Astrocyte (in vitro differentiated cells and primary cell): ENCODE results near the gene CRACR2A. TPM values are rescaled to one million over a fixed set of nuclear protein-coding genes. Genes with fewer than 3 reads are reported as not detected.

Experiments
- DNase-seq: peaks from one replicate; pipeline ENCODE4 v3.0.0-alpha.2; 2010; ENCODE audit warnings: low read depth
- FAIRE-seq: peaks from 2 replicates; lab custom pipeline; 2011; peaks lifted over from hg19 to GRCh38; lab: Jason Lieb, UNC
- H2AFZ ChIP-seq: 2 replicates; pipeline ENCODE4 v1.6.0; 2012; ENCODE audit warnings: low read depth, low read length, inconsistent platforms
- H3K27ac ChIP-seq: 2 replicates; pipeline ENCODE4 v1.5.1; 2011; ENCODE audit warnings: low read depth, low read length, inconsistent platforms
- H3K27me3 ChIP-seq: 2 replicates; pipeline ENCODE4 v1.6.0; 2011; ENCODE audit warnings: low read length, inconsistent platforms; ENCODE audit not compliant: insufficient read depth
- H3K36me3 ChIP-seq: 2 replicates; pipeline ENCODE4 v1.5.1; 2011; ENCODE audit warnings: low read length, inconsistent platforms; ENCODE audit not compliant: insufficient read depth
- H3K4me1 ChIP-seq: 2 replicates; pipeline ENCODE4 v1.5.1; 2011; ENCODE audit warnings: low read length, inconsistent platforms; ENCODE audit not compliant: insufficient read depth
- H3K4me2 ChIP-seq: 2 replicates; pipeline ENCODE4 v1.6.0; 2012; ENCODE audit warnings: low read length, inconsistent platforms
- H3K4me3 ChIP-seq: 2 replicates; pipeline ENCODE4 v1.5.1; 2011; ENCODE audit warnings: low read depth, mild to moderate bottlenecking, low read length, inconsistent platforms; ENCODE audit not compliant: insufficient read depth
- H3K79me2 ChIP-seq: 2 replicates; pipeline ENCODE4 v1.6.0; 2012; ENCODE audit warnings: mild to moderate bottlenecking, low read length, inconsistent platforms; ENCODE audit not compliant: insufficient read depth
- H3K9ac ChIP-seq: 2 replicates; pipeline ENCODE4 v1.6.0; 2012; ENCODE audit warnings: mild to moderate bottlenecking, low read length, inconsistent platforms
- H3K9me3 ChIP-seq: 2 replicates; pipeline ENCODE4 v1.5.1; 2012; ENCODE audit warnings: low read depth, mild to moderate bottlenecking, low read length, inconsistent platforms; ENCODE audit not compliant: insufficient read depth
- H4K20me1 ChIP-seq: 2 replicates; pipeline ENCODE4 v1.6.0; 2012; ENCODE audit warnings: low read length, inconsistent platforms; ENCODE audit not compliant: insufficient read depth
- H3K27ac Mint-ChIP-seq: one replicate; pipeline ENCODE4 v1.8.0; 2021; ENCODE audit warnings: mild to moderate bottlenecking, mixed read lengths; ENCODE audit not compliant: unreplicated experiment
- H3K27me3 Mint-ChIP-seq: one replicate; pipeline ENCODE4 v1.8.0; 2021; ENCODE audit warnings: low read depth, mixed read lengths; ENCODE audit not compliant: unreplicated experiment
- H3K36me3 Mint-ChIP-seq: one replicate; pipeline ENCODE4 v1.8.0; 2021; ENCODE audit warnings: low read depth, mixed read lengths; ENCODE audit not compliant: unreplicated experiment
- H3K4me1 Mint-ChIP-seq: one replicate; pipeline ENCODE4 v1.8.0; 2021; ENCODE audit warnings: low read depth, mixed read lengths; ENCODE audit not compliant: unreplicated experiment
- H3K4me3 Mint-ChIP-seq: one replicate; pipeline ENCODE4 v1.8.0; 2021; ENCODE audit warnings: mild to moderate bottlenecking, moderate library complexity, mixed read lengths; ENCODE audit not compliant: unreplicated experiment
- H3K9me3 Mint-ChIP-seq: one replicate; pipeline ENCODE4 v1.8.0; 2021; ENCODE audit warnings: mild to moderate bottlenecking, mixed read lengths; ENCODE audit not compliant: unreplicated experiment
- CTCF ChIP-seq: IDR thresholded peaks from 2 replicates; pipeline ENCODE4 v1.5.1; 2011; ENCODE audit warnings: low read depth, mild to moderate bottlenecking, inconsistent platforms, low read length, moderate library complexity; ENCODE audit not compliant: insufficient read depth
- EZH2 ChIP-seq: IDR thresholded peaks from 2 replicates; pipeline ENCODE4 v1.6.1; 2012; ENCODE audit warnings: mild to moderate bottlenecking, low read length, inconsistent platforms; ENCODE audit not compliant: insufficient read depth
- total RNA-seq: library from RNA; stranded (reverse); gene quantifications from 2 replicates; pipeline ENCODE4 v1.2.1, GENCODE V29; 2021

CRACR2A gene
- total RNA-seq, 1 donor from 2014 or later: 1.5 TPM

- no peak overlapping the region for H3K4me3 ChIP-seq
- TF ChIP-seq CTCF: no peak
- no peak for TF ChIP-seq EZH2
- H2AFZ ChIP-seq: peak overlapping the region; percentile 49
- no peaks in the 10 kb centered on the region for H4K20me1 ChIP-seq
- peak; percentile 90 for DNase-seq
- Mint-ChIP-seq H3K27ac (peak overlapping the region; percentile 86), H3K9me3 (peaks cover 3% of the 10 kb centered on the region), H3K36me3 (peaks cover 3% of the 10 kb centered on the region), H3K27me3 (peaks cover 11% of the 10 kb centered on the region), H3K4me3 (no peak overlapping the region), H3K4me1 (peaks cover 27% of the 10 kb centered on the region)
- H3K27me3 ChIP-seq: no peaks in the 10 kb centered on the region
- H3K79me2 ChIP-seq: no peaks in the 10 kb centered on the region
- H3K9me3 ChIP-seq: no peaks in the 10 kb centered on the region
- no peaks in the 10 kb centered on the region for H3K36me3 ChIP-seq
- H3K9ac ChIP-seq: peak overlapping the region; percentile 67
- peak; percentile 99 for FAIRE-seq
- H3K4me1 ChIP-seq: peaks cover 18% of the 10 kb centered on the region
- H3K27ac ChIP-seq: peak overlapping the region; percentile 88
- H3K4me2 ChIP-seq: peak overlapping the region; percentile 68
These were observed 54.5 kb downstream of the CRACR2A start for GRCh38 chr12:3698218-3698974.

GRCh38 chr12:3697311-3697870, 55.5 kb downstream of the CRACR2A start:
- no peak for DNase-seq
- Histone ChIP-seq H3K27me3 (no peaks in the 10 kb centered on the region), H4K20me1 (no peaks in the 10 kb centered on the region), H3K79me2 (no peaks in the 10 kb centered on the region), H3K36me3 (no peaks in the 10 kb centered on the region), H2AFZ (no peak overlapping the region), H3K4me1 (peaks cover 18% of the 10 kb centered on the region), H3K4me3 (no peak overlapping the region), H3K4me2 (peak overlapping the region; percentile 51), H3K9me3 (no peaks in the 10 kb centered on the region), H3K9ac (peak overlapping the region; percentile 57), H3K27ac (peak overlapping the region; percentile 88)
- Mint-ChIP-seq H3K36me3 (peaks cover 3% of the 10 kb centered on the region), H3K9me3 (peaks cover 2% of the 10 kb centered on the region), H3K27ac (peak overlapping the region; percentile 86), H3K4me3 (no peak overlapping the region), H3K4me1 (peaks cover 27% of the 10 kb centered on the region), H3K27me3 (peaks cover 11% of the 10 kb centered on the region)
- FAIRE-seq: peak; percentile 73
- TF ChIP-seq EZH2: no peak
- no peak for TF ChIP-seq CTCF

- no peaks in the 10 kb centered on the region for H3K9me3 ChIP-seq
- no peak overlapping the region for H3K4me2 ChIP-seq
- H3K27me3 ChIP-seq: no peaks in the 10 kb centered on the region
- no peak overlapping the region for H3K4me3 ChIP-seq
- peaks cover 18% of the 10 kb centered on the region for H3K4me1 ChIP-seq
- no peak overlapping the region for H3K9ac ChIP-seq
- no peak overlapping the region for H3K27ac ChIP-seq
- peaks cover 11% of the 10 kb centered on the region for H3K27me3 Mint-ChIP-seq
- no peaks in the 10 kb centered on the region for H4K20me1 ChIP-seq
- no peak overlapping the region for H3K4me3 Mint-ChIP-seq
- no peak for TF ChIP-seq CTCF
- peaks cover 3% of the 10 kb centered on the region for H3K36me3 Mint-ChIP-seq
- H3K36me3 ChIP-seq: no peaks in the 10 kb centered on the region
- H2AFZ ChIP-seq: no peak overlapping the region
- peaks cover 12% of the 10 kb centered on the region for H3K9me3 Mint-ChIP-seq
- DNase-seq (no peak), FAIRE-seq (no peak)
- H3K27ac Mint-ChIP-seq: no peak overlapping the region
- H3K79me2 ChIP-seq: no peaks in the 10 kb centered on the region
- H3K4me1 Mint-ChIP-seq: peaks cover 22% of the 10 kb centered on the region
These were observed 58.2 kb downstream of the CRACR2A start for GRCh38 chr12:3694673-3695072.
